Stomach (tissue), 4 donors: ENCODE data around the gene ZNF653.

Experiments
- POLR2A ChIP-seq, 4 donors: fragments of 450-650 bp; IDR thresholded peaks; one replicate each; pipeline ENCODE4 v1.6.1; 2016; ENCODE audit warnings: antibody characterized with exemption in 4 of 4, control low read depth in 2 of 4, mild to moderate bottlenecking in 1 of 4, moderate library complexity in 1 of 4
- POLR2AphosphoS5 ChIP-seq, 3 donors: sonication (generic); formaldehyde crosslinking; IDR thresholded peaks; one replicate each; pipeline ENCODE4 v1.6.1; 2016; ENCODE audit warnings: antibody characterized with exemption in 3 of 3
- TF ChIP-seq, protein P1 (sequence below), 7 experiments: fragments of 450-650 bp in 4 of 7; fragments of 200-600 bp in 3 of 7; sonication (generic) in 3 of 7; IDR thresholded peaks; one replicate each; pipeline ENCODE4 v1.5.1; 2016 to 2019; ENCODE audit warnings: antibody characterized with exemption in 7 of 7, control low read depth in 2 of 7, mild to moderate bottlenecking in 1 of 7

DNA sequence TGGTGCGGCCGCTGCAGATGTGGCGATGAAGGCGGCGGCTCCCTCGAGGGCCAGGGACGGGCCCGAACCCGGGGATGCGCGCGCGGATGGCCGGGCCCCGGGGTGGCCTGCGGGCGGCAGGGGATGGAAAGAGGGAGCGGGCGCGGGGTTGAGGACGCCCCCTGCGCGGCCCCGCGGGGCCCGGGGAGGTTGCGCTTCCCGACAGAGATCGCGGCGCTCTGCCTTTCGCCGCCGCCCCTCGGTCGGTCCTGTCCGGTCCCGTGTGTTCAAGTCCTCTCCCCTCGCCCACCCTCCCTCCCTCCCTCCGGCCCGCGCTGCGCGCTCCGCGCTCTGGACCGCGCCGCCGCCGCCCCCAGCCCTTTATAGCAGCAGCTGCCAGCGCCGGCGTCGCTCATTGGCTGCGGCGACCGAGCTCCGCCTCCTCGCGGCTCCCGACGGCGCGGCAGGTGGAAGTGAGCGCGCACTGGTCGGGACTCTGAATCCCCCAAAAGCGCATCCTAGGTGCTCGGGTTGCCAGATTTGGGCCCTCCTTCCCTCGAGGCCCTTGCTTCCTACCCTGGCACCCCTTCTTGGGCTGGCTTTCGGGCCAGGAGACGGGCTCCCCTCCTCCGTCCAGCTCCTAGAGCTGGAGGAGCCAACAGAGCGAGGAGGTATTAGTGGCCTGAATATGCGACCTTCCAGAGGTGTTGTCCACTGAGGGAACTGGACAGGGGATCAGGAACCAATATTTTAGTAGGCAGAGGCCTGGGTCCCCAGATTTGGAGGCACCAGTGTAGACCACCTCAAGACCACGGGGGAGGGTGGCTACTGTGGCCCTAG is 24.7 kb downstream of the ZNF653 start, which contains the start of gene ELAVL3:
- TF ChIP-seq, protein P1, sequence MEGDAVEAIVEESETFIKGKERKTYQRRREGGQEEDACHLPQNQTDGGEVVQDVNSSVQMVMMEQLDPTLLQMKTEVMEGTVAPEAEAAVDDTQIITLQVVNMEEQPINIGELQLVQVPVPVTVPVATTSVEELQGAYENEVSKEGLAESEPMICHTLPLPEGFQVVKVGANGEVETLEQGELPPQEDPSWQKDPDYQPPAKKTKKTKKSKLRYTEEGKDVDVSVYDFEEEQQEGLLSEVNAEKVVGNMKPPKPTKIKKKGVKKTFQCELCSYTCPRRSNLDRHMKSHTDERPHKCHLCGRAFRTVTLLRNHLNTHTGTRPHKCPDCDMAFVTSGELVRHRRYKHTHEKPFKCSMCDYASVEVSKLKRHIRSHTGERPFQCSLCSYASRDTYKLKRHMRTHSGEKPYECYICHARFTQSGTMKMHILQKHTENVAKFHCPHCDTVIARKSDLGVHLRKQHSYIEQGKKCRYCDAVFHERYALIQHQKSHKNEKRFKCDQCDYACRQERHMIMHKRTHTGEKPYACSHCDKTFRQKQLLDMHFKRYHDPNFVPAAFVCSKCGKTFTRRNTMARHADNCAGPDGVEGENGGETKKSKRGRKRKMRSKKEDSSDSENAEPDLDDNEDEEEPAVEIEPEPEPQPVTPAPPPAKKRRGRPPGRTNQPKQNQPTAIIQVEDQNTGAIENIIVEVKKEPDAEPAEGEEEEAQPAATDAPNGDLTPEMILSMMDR (IDR thresholded peaks at IDR 0.05): no peak
- TF ChIP-seq POLR2A (IDR thresholded peaks at IDR 0.05) (no peak), POLR2AphosphoS5 (IDR thresholded peaks at IDR 0.05) (no peak)
